Karpas-422 (cell line): ENCODE data around the gene TMTC2. TPM values are rescaled to one million over a fixed set of nuclear protein-coding genes. Genes with fewer than 3 reads are reported as not detected.
"Not testable (repeated sequence)": the region's sequence is repeated elsewhere in the genome, so short reads cannot be mapped to it uniquely, and the experiment has no call there.

Source experiments
- DNase-seq: peaks from one replicate; pipeline ENCODE4 v3.0.0-alpha.2; 2015
- H2AFZ ChIP-seq: fragments of 200-600 bp; sonication (generic); 2 replicates; pipeline ENCODE4 v1.6.1; 2014; ENCODE audit warnings: antibody characterized with exemption, low read length, mixed read lengths
- H3K27ac ChIP-seq: fragments of 200-600 bp; sonication (generic); 2 replicates; pipeline ENCODE4 v1.5.1; 2014; ENCODE audit warnings: mild to moderate bottlenecking, low read length, moderate library complexity
- H3K27me3 ChIP-seq: fragments of 200-600 bp; sonication (generic); 2 replicates; pipeline ENCODE4 v1.6.1; 2014; ENCODE audit warnings: low read length, mixed read lengths
- H3K36me3 ChIP-seq: fragments of 200-600 bp; sonication (generic); 2 replicates; pipeline ENCODE4 v1.6.1; 2014; ENCODE audit warnings: low read length, mixed read lengths; ENCODE audit not compliant: insufficient read depth
- H3K4me1 ChIP-seq: fragments of 200-600 bp; sonication (generic); 2 replicates; pipeline ENCODE4 v1.6.1; 2014; ENCODE audit warnings: mild to moderate bottlenecking, low read length, mixed read lengths
- H3K4me2 ChIP-seq: fragments of 200-600 bp; sonication (generic); 2 replicates; pipeline ENCODE4 v1.6.1; 2014; ENCODE audit warnings: low read length, low read depth, mild to moderate bottlenecking; ENCODE audit not compliant: poor library complexity, severe bottlenecking
- H3K4me3 ChIP-seq: fragments of 200-600 bp; sonication (generic); 2 replicates; pipeline ENCODE4 v1.5.1; 2014; ENCODE audit warnings: mild to moderate bottlenecking, antibody characterized with exemption, low read length, mixed read lengths
- H3K79me2 ChIP-seq: fragments of 200-600 bp; sonication (generic); 2 replicates; pipeline ENCODE4 v1.6.1; 2014; ENCODE audit warnings: mild to moderate bottlenecking, low read length, mixed read lengths
- H3K9ac ChIP-seq: fragments of 200-600 bp; sonication (generic); 2 replicates; pipeline ENCODE4 v1.6.0; 2014; ENCODE audit warnings: low read length
- H3K9me2 ChIP-seq: fragments of 200-600 bp; sonication (generic), shearing (Covaris generic); replicated peaks from 2 replicates; pipeline ENCODE4 v1.6.0; 2014; ENCODE audit warnings: mild to moderate bottlenecking, low read length, moderate library complexity; ENCODE audit not compliant: insufficient read depth
- H3K9me3 ChIP-seq: fragments of 300-700, 200-600 bp; sonication (generic); 2 replicates; pipeline ENCODE4 v1.6.1; 2014; ENCODE audit warnings: low read length, mixed read lengths
- H4K20me1 ChIP-seq: fragments of 200-600 bp; sonication (generic); 2 replicates; pipeline ENCODE4 v1.6.1; 2014; ENCODE audit warnings: mild to moderate bottlenecking, antibody characterized with exemption, low read length, low read depth; ENCODE audit not compliant: insufficient read depth
- total RNA-seq: library from RNA; depleted of rRNA; stranded (reverse); fragments of >200 nt; shearing (Covaris generic); gene quantifications from 2 replicates; pipeline ENCODE4 v1.2.3, GENCODE V29; 2014; ENCODE audit warnings: low replicate concordance

The TMTC2 gene
- total RNA-seq, 1 experiment from 2014 or later = 5.0 TPM

DNA sequence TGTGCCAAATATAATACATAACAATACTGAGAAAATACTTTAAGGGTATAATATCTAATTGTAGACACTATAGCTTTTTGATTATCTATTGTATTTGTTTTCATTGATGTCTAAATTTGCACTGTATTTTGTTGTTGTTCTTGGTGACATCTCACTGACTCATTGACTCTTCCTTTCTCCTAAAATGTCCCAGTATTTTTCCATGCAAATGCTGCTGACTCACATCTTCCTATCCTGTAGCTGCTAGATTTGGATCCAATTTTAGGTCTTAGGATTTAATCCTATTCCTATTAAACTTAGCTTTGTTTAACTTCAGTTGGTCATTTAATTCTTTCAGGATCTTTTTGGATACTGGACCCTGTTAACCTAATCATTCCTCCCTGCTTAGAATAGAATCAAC lies 148.5 kb downstream of the TMTC2 start:
- Histone ChIP-seq H4K20me1 (no peaks in the 10 kb centered on the region), H3K4me1 (no peaks in the 10 kb centered on the region), H2AFZ (no peak overlapping the region), H3K9me2 (no peaks in the 10 kb centered on the region), H3K79me2 (no peaks in the 10 kb centered on the region), H3K36me3 (no peaks in the 10 kb centered on the region), H3K27me3 (no peaks in the 10 kb centered on the region), H3K27ac (no peak overlapping the region), H3K4me3 (no peak overlapping the region), H3K4me2 (no peak overlapping the region), H3K9ac (no peak overlapping the region), H3K9me3 (no peaks in the 10 kb centered on the region; the same call in 1 of the 2 replicates)
- no peak for DNase-seq

DNA sequence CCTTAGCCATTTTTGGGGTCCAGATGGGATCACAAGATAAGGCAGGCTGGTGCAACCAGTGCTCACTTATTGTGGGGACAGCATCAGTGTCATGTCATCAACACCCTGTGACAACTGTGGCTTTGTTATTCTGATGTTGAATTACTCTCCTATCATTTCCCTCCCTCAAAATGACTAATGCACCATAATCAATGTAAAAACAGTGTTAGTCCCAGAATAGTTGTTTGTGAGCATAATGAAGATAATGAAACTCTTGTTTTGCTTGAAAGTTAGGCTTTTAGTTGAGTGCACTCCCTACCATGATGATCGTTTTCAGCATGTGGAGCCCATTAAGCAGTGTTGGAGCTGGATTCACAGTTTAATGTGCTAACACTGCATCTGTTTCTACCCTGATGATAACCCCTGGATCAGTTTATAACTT lies 151.4 kb downstream of the TMTC2 start:
- no peak for DNase-seq
- no peaks in the 10 kb centered on the region for H3K4me1 ChIP-seq
- no peaks in the 10 kb centered on the region for H4K20me1 ChIP-seq
- H3K9me3 ChIP-seq = no peaks in the 10 kb centered on the region; the same call in 1 of the 2 replicates
- H2AFZ ChIP-seq = no peak overlapping the region
- no peak overlapping the region for H3K4me2 ChIP-seq
- H3K27ac ChIP-seq = no peak overlapping the region
- no peaks in the 10 kb centered on the region for H3K27me3 ChIP-seq
- no peaks in the 10 kb centered on the region for H3K36me3 ChIP-seq
- H3K4me3 ChIP-seq = no peak overlapping the region
- no peak overlapping the region for H3K9ac ChIP-seq
- no peaks in the 10 kb centered on the region for H3K9me2 ChIP-seq
- H3K79me2 ChIP-seq = no peaks in the 10 kb centered on the region

DNA sequence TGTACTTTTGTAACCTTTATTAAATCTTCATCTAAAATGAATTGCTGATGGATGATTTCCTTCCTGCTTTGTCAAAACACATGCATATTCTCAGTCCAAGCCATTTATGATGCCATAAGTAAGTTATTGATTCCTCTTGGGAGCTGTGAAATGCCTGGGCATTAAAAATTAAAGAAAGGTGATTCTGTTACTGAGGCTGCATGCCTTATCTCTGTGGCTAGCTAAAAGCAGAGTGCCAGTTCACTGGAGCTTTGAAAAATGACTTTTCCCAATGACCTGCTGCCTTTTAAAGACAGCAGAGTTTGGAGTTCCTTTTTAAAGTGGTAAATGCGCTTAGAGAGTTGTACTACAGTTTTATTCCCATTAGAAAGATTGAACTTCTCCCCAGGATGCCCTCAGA lies 152.1 kb downstream of the TMTC2 start:
- H3K27ac ChIP-seq = no peak overlapping the region
- H3K4me1 ChIP-seq = no peaks in the 10 kb centered on the region
- H2AFZ ChIP-seq = no peak overlapping the region
- no peak overlapping the region for H3K4me3 ChIP-seq
- no peaks in the 10 kb centered on the region for H3K36me3 ChIP-seq
- DNase-seq = no peak
- H3K79me2 ChIP-seq = no peaks in the 10 kb centered on the region
- no peak overlapping the region for H3K4me2 ChIP-seq
- H3K9me2 ChIP-seq = no peaks in the 10 kb centered on the region
- no peak overlapping the region for H3K9ac ChIP-seq
- H3K27me3 ChIP-seq = no peaks in the 10 kb centered on the region
- H4K20me1 ChIP-seq = no peaks in the 10 kb centered on the region
- no peaks in the 10 kb centered on the region; the same call in 1 of the 2 replicates for H3K9me3 ChIP-seq

DNA sequence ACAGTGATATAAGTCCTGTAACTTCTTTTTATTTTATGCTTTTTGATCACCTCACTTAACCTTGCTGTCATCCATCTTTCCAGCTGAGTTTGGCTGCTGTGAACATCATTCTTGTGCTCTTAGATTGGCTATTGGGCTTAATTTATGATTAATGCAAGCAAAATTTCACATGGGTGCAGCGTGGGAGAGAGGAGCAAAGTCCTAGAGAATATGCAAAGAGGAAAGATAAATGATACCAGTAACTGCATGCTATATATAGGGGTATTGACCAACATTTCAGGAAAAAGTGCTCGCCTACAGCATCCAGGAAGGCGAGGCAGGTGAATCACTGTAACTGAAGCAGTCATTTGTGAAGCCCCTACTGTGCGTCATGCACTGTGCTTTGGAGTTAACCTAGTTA lies 153.1 kb downstream of the TMTC2 start:
- H3K27ac ChIP-seq = no peak overlapping the region
- H4K20me1 ChIP-seq = no peaks in the 10 kb centered on the region
- no peaks in the 10 kb centered on the region for H3K36me3 ChIP-seq
- no peaks in the 10 kb centered on the region for H3K27me3 ChIP-seq
- no peak overlapping the region for H3K9ac ChIP-seq
- no peaks in the 10 kb centered on the region; the same call in 1 of the 2 replicates for H3K9me3 ChIP-seq
- no peak overlapping the region for H3K4me2 ChIP-seq
- H3K79me2 ChIP-seq = no peaks in the 10 kb centered on the region
- H3K4me3 ChIP-seq = no peak overlapping the region
- DNase-seq = no peak
- no peaks in the 10 kb centered on the region for H3K9me2 ChIP-seq
- no peak overlapping the region for H2AFZ ChIP-seq
- no peaks in the 10 kb centered on the region for H3K4me1 ChIP-seq

DNA sequence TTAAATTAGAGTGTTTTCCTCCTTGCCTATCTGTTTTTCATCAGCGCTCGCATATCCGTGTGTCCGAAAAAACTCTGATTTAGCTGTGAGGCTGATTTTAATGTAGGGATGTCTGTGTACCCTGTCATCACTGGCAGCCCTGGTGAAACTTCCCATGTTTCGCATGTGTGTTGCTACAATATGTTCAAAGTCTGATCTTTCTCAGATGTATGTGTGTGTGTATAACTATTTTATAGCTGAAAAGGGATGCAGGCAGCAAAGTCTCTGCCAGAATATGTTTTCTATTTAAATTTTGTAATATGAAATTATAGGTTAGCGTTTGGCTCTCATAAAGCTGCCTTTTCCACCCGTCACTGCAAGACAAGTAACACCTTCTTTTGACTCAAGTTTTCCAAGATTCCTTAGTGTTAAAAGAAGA lies 154.8 kb downstream of the TMTC2 start:
- Histone ChIP-seq H3K4me1 (no peaks in the 10 kb centered on the region), H3K36me3 (no peaks in the 10 kb centered on the region), H3K79me2 (no peaks in the 10 kb centered on the region)

DNA sequence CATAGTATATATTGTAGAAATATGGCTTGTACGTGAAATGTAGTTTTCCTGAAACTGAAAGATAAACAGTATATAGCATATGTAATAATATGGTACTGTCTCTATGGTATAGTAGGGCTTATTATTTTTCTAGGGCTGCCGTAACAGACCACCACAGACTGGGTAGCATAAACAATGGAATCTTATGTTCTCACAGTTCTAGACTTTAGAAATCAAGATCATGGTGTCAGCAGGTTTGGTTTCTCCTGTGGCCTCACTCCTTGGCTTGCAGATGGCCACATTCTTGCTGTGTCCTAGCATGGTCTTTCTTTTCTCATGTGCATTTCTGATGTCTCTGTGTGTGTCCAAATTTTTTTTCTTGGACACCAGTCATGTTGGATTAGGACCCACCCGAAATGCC lies 155.8 kb downstream of the TMTC2 start:
- no peak overlapping the region for H3K27ac ChIP-seq

More for the DNA sequence above, 154.8 kb downstream of the TMTC2 start:
- H2AFZ ChIP-seq = no peak overlapping the region
- no peak overlapping the region for H3K27ac ChIP-seq
- no peak for DNase-seq
- H3K9me2 ChIP-seq = no peaks in the 10 kb centered on the region
- H3K27me3 ChIP-seq = no peaks in the 10 kb centered on the region
- no peak overlapping the region for H3K4me2 ChIP-seq
- no peak overlapping the region for H3K4me3 ChIP-seq
- no peak overlapping the region for H3K9ac ChIP-seq
- 0 out of 2 replicates have a peak, but pooled peaks cover 4% of the 10 kb centered on the region for H3K9me3 ChIP-seq
- H4K20me1 ChIP-seq = no peaks in the 10 kb centered on the region

DNA sequence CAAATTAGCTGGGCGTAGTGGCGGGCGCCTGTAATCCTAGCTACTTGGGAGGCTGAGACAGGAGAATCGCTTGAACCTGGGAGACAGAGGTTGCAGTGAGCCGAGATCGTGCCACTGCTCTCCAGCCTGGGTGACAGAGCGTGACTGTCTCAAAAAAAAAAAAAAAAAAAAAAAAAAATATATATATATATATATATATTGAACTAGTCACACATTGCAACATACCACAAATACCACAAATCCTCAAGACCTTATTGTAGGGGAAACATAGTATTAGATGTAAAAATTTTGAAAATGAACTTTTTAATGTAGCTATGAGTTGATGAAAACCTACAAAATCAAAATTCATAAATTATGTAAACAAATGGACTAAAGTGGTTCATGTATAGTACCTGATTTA lies 158.4 kb downstream of the TMTC2 start:
- H3K79me2 ChIP-seq, H3K9me2 ChIP-seq, H4K20me1 ChIP-seq, H3K36me3 ChIP-seq, DNase-seq, H3K4me1 ChIP-seq, H3K27me3 ChIP-seq, H3K4me2 ChIP-seq, H3K27ac ChIP-seq, H3K9ac ChIP-seq, H3K4me3 ChIP-seq, H2AFZ ChIP-seq, H3K9me3 ChIP-seq: not testable (repeated sequence)

More for the DNA sequence above, 155.8 kb downstream of the TMTC2 start:
- Histone ChIP-seq H3K4me3 (no peak overlapping the region), H3K36me3 (no peaks in the 10 kb centered on the region), H3K9me2 (no peaks in the 10 kb centered on the region), H3K79me2 (no peaks in the 10 kb centered on the region), H2AFZ (no peak overlapping the region), H3K4me2 (no peak overlapping the region), H3K9ac (no peak overlapping the region), H4K20me1 (no peaks in the 10 kb centered on the region), H3K4me1 (no peaks in the 10 kb centered on the region), H3K9me3 (0 out of 2 replicates have a peak, but pooled peaks cover 4% of the 10 kb centered on the region), H3K27me3 (no peaks in the 10 kb centered on the region)
- no peak for DNase-seq

DNA sequence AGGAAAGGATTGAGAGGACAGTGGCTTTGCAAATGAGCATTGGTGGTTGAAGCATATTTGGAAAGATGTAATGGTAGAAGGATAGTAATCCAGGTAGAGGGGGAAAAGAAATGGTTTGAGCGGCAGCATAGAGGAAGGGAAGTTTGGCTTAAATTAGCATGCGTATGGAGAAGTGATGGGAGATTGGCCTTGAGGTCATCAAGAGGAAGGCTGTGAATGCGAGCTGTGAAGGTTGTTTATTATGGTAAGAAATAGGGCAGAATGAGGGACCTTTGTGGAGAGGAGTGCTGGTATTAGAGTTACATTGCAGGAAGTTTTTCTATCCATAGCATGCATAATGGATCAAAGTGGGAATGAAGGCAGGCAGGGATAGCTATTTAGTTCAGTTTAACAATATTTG lies 162.1 kb downstream of the TMTC2 start:
- H3K9ac ChIP-seq = no peak overlapping the region
- no peaks in the 10 kb centered on the region for H3K27me3 ChIP-seq
- H4K20me1 ChIP-seq = no peaks in the 10 kb centered on the region
- H3K79me2 ChIP-seq = no peaks in the 10 kb centered on the region
- no peak overlapping the region for H2AFZ ChIP-seq
- no peaks in the 10 kb centered on the region for H3K9me2 ChIP-seq
- H3K27ac ChIP-seq = no peak overlapping the region
- DNase-seq = no peak
- no peak overlapping the region for H3K4me2 ChIP-seq
- no peaks in the 10 kb centered on the region for H3K4me1 ChIP-seq
- H3K4me3 ChIP-seq = no peak overlapping the region
- no peaks in the 10 kb centered on the region for H3K36me3 ChIP-seq
- H3K9me3 ChIP-seq = 0 out of 2 replicates have a peak, but pooled peaks cover 4% of the 10 kb centered on the region

DNA sequence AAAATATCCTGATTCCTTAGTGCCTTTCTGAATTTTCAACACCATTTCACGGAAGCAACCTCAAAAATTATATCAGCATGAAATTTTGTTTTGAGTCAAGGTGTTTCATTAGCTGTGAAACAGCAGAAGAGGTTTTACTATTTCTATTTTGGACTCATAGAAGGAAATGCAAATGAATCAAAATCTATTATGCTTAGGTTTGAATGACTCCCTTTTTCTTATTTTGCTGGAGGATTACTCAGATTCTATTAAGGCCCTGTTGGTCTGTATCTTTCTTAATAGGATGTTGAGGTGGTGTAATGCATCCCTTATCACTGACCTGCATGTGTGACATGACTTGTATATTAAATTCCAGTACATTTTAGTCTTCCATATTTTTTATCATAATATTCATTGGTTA lies 165.8 kb downstream of the TMTC2 start:
- H3K4me1 ChIP-seq = no peaks in the 10 kb centered on the region
- DNase-seq = no peak
- H3K27me3 ChIP-seq = no peaks in the 10 kb centered on the region
- no peak overlapping the region for H3K27ac ChIP-seq
- no peak overlapping the region for H2AFZ ChIP-seq
- no peaks in the 10 kb centered on the region for H3K9me3 ChIP-seq
- no peak overlapping the region for H3K4me3 ChIP-seq
- no peak overlapping the region for H3K4me2 ChIP-seq
- H3K36me3 ChIP-seq = no peaks in the 10 kb centered on the region
- no peaks in the 10 kb centered on the region for H3K9me2 ChIP-seq
- H3K9ac ChIP-seq = no peak overlapping the region
- no peaks in the 10 kb centered on the region for H3K79me2 ChIP-seq
- H4K20me1 ChIP-seq = no peaks in the 10 kb centered on the region
